NCI-H2029 treated with DMSO at 0.1 percent for 48 hours (cell line): ENCODE measurements around the gene ATIC.
A peak's percentile ranks its signal among the peaks of the same experiment; 100 is the strongest.
"Not testable (repeated sequence)": the region's sequence is repeated elsewhere in the genome, so short reads cannot be mapped to it uniquely, and the experiment has no call there.

Experiments
- DNase-seq: peaks from one replicate; lab custom pipeline; 2025; lab: John Stamatoyannopoulos, UW

The ATIC gene

GRCh38 chr2:215311625-215312396, at the start of gene ATIC:
ATIC (plus strand) TSS chr2:215312059; CDS start chr2:215312143, 84 bp downstream.
- peak; percentile 72 for DNase-seq

DNA sequence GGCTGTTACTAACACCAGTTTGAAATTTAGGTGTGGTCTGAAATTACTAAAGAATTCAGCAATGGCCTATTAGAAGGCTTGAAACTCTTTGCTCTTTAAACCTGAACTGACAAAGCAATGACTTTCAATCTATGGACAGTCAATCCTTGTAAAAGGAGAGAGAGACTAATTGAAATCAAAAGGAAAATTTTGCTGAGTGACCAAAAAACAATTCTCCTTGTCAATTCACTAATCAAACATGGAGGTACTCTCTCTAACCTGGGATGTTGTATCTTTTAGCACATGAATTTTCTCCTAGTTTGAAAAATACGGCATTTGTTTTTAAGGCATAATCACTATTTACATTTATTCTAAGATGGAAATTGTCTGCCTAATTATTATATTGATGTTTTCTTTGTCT, 49.6 kb upstream of the ATIC start:
- DNase-seq, result no peak

DNA sequence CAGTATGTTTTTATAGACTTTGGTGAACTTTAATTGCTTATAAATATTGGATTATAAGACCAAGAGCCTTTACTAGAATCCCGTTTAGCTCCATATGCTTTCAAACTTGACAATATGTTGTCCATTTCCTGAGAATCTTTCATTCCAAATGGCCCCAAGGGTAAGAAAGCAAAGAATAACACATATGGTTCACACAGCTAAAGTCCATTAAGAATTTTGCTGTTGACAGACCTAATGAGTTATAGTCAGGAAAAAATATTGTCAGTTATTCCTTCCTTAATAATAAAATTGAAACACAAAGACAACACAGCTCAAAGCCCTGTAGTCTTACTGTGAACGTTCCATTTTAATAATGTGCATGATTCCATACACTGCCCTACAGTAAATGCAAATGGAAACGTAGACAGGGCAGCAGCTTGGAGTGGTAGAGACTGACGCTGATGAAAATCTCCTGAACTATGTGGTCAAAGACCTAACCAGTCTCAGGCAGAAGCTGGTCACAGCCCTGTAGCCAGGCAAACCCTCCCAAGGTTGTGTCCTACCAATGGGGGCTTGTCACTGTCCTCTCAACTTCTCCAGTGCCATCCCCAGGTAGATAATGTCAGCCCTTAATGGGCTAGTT, 49.0 kb upstream of the ATIC start:
- DNase-seq, result no peak

- no peak for DNase-seq
Observed at GRCh38 chr2:215264374-215264773, 47.5 kb upstream of the ATIC start.

GRCh38 chr2:215269397-215270117, 42.3 kb upstream of the ATIC start:
- peak; percentile 46 for DNase-seq

DNA sequence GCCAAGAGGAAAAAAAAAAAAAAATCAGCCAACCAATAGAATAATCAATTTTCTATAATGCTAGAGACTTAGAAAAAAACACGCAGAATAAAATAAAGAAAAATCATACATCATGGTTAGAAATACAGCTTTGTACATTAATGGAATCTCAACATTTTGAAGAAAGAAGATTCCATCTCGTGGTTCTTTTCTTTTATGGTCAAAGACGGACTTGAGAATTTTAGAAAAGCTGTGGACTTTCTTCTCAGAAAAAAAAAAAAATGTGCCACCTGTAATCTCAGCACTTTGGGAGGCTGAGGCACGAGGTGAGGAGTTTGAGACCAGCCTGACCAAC, 41.8 kb upstream of the ATIC start:
- DNase-seq, result no peak

- DNase-seq, result no peak
Observed at GRCh38 chr2:215271446-215271845, 40.4 kb upstream of the ATIC start.

- DNase-seq, result no peak
Observed at GRCh38 chr2:215272918-215273317, 38.9 kb upstream of the ATIC start.

DNA sequence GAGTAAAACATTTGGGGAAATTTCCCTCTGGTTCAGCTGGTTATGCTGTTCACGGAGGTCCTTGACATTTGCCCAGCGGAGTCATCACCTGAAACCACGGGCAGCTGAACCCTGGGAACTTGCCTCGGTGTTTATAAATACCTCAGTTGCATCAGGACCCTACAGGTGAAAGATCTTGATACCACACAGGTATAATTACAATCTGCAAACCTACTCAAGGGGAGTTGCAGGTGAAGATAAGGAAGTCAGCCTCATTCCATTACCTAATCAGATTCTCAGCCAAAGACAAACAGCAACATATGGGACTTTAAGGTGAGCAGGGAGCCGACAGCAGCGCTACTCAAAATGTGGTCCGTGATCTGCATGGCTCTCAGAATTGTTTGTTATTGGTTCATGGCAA, 37.0 kb upstream of the ATIC start:
- no peak for DNase-seq

DNA sequence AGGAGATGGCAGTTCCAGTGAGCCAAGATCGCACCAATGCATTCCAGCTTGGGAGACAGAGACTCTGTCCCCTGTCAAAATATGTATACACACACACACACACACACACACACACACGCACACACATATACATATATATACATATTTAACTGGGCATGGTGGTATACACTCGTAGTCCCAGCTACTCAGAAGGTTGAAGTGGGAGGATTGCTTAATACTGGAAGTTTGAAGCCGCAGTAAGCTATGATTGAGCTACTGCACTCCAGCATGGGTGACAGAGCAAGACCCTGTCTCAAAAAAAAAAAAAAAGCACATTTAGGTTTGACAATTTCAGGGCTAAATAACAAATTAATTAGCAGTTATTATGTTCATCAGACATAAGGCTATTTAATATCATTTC, 36.0 kb upstream of the ATIC start:
- no peak for DNase-seq

GRCh38 chr2:215277944-215278343, 33.9 kb upstream of the ATIC start:
- no peak for DNase-seq

DNA sequence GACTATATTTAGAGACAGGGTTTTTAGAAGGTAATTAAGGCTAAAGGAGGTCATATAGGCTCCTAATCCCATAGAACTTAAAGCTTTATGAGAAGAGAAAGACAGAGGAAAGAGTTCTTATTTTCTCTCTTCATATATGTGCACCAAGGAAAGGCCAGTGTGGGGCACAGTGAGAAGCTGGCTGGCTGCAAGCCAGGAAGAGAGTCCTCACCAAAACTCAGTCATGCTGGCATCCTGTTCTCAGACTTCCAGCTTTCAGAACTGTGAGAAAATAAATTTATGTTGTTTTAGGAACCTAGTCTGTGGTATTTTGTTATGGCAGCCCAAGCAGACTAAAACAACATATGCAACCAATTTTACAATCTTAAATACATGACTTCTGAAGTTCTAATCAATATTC, 31.5 kb upstream of the ATIC start:
- no peak for DNase-seq

DNA sequence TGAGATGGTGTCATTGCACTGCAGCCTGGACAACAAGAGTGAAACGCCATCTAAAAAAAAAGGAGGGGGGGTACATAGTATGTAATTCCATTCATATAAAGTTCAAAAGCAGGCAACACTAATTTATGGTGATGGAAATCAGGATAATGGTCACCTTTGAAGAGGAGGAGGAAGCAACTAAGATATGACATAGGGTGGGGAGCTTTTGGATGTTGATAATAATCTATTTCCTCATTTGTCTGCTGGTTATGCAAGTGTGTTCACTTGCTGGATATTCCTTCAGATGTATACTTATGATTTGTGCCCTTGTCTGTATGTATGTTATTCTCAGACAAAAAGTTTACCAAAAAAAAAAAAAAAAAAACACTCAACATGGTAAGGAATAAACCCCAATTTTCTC, 28.6 kb upstream of the ATIC start:
- no peak for DNase-seq

GRCh38 chr2:215286309-215286708, 25.6 kb upstream of the ATIC start:
- no peak for DNase-seq

DNA sequence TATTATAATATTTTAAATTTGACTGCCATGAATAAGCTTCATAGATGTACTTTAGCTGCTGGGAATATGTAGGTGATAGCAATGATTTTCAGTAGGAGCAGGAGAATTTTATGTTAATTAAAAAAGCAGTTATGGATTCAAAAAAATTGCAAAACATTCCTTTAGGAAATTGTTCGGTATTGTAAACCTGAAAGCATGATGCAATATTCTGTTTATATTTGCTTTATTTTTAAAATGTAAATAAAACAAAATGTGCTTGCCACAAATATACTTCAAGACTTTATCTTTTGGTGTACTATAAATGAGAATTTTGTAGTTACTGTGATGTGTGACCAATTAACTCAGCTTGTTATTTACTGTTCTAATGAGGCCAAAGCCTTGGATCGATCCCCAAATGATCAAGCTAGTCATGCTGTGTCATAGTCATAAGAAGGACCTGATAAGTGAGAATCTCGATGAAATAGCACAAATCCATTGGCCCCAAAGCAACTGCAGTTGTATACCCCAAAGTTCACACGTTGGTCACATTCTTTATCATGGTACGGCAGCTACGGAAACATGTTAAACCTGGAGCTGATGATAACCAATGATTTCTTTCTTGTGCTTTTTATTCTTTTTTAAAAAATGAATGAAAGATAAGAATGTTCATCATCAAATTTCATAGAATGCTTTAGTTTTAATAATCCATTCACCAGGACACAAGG, 23.6 kb upstream of the ATIC start:
- DNase-seq, result no peak

GRCh38 chr2:215290980-215291599, 20.8 kb upstream of the ATIC start:
- no peak for DNase-seq

- DNase-seq, result no peak
Observed at GRCh38 chr2:215293879-215294278, 18.0 kb upstream of the ATIC start.

DNA sequence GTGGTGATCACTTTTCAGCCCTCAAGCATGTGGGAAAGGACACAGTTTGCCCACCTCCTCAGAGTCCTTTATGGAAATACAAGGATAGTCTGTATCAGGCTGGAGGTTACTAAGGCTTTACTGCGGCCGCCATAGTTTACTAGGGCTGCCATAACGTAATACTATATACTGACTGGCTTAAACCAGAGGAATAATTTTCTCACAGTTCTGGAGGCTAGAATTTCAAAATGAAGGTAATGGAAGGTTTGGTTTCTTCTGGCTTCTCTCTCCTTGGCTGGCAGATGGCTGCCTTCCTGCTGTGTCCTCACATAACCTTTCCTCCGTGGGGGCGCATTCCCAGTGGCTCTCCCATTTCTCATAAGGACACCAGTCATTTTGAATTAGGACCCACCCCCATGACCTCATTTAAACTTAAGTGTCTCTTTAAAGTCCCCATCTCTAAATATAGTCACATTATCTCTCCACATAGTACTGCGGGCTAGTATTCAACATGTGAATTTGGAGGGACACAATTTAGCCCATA, 12.5 kb upstream of the ATIC start:
- no peak for DNase-seq

GRCh38 chr2:215301994-215302393, 9.9 kb upstream of the ATIC start:
- no peak for DNase-seq

DNA sequence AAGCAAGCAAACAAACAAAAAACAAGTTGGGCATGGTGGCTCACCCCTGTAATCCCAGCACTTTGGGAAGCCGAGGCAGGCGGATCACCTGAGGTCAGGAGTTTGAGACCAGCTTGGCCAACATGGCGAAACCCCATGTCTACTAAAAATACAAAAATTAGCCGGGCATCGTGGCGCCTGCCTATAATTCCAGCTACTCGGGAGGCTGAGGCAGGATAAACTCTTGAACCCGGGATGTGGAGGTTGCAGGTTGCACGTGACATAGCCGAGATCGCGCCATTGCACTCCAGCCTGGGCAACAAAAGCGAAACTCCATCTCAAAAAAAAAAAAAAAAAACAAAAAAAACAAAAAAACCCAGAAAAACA, 617 bp upstream of the ATIC start:
- DNase-seq, result not testable (repeated sequence)

DNA sequence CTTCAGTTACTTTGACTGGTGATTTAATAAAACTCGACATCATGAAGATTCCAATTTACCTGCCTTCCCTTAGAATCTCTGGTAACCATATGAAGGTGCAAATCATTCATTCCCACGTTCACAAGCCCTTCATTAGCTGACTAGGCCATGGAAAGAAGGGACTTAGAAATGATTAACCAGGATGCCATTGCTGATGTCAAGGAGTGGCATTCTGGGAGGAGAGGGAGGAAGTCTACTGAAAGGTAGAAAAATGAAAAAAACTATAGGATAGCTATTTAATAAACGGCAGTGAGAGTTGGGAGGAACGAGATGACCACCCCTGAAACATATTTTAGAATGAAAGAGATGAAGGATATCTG, 1.4 kb downstream of the ATIC start:
- DNase-seq, result no peak

GRCh38 chr2:215314896-215315295, 3.0 kb downstream of the ATIC start:
- DNase-seq, result no peak
